PC-9 (cell line): ENCODE data around the gene ING5. TPM values are rescaled to one million over a fixed set of nuclear protein-coding genes. Genes with fewer than 3 reads are reported as not detected.

Experiments used
- BruUV-seq: library from RNA; stranded (reverse); fragments of 400-500 nt; replicated peaks from 2 replicates; lab custom pipeline; 2021; lab: Mats Ljungman, UMichigan
- CTCF ChIA-PET: fragments of 300-600 bp; sonication (Branson Sonifier 250); formaldehyde crosslinking; loops from one replicate; lab custom pipeline; 2022; ENCODE audit warnings: antibody characterized with exemption; lab: Charles Lee
- POLR2A ChIA-PET: fragments of 300-600 bp; sonication (Branson Sonifier 250); formaldehyde crosslinking; loops from one replicate; lab custom pipeline; 2022; ENCODE audit warnings: antibody characterized with exemption; ENCODE audit not compliant: unreplicated experiment; lab: Charles Lee
- DNase-seq, 2 experiments: peaks; one replicate each; pipeline versions ENCODE4 v3.0.0 to v3.0.0-alpha.2; 2015 to 2022; ENCODE audit warnings: mixed read lengths in 1 of 2
- H2AFZ ChIP-seq: fragments of 200-600 bp; sonication (generic); 2 replicates; pipeline ENCODE4 v1.8.1; 2017; ENCODE audit warnings: antibody characterized with exemption
- H3F3A ChIP-seq: fragments of 200-600 bp; sonication (generic); 2 replicates; pipeline ENCODE4 v1.8.1; 2017; ENCODE audit warnings: antibody characterized with exemption, mild to moderate bottlenecking, low read depth; ENCODE audit not compliant: insufficient read depth
- H3K27ac ChIP-seq: fragments of 200-600 bp; sonication (generic); 2 replicates; pipeline ENCODE4 v1.6.1; 2016; ENCODE audit warnings: mixed run types
- H3K27me3 ChIP-seq: fragments of 200-600 bp; sonication (generic); 2 replicates; pipeline ENCODE4 v1.6.1; 2016; ENCODE audit warnings: low read depth, mixed run types; ENCODE audit not compliant: insufficient read depth
- H3K36me3 ChIP-seq: fragments of 200-600 bp; sonication (generic); 2 replicates; pipeline ENCODE4 v1.6.1; 2016; ENCODE audit warnings: low read depth, mixed run types
- H3K4me1 ChIP-seq: fragments of 200-600 bp; sonication (generic); replicated peaks from 2 replicates; pipeline ENCODE4 v1.6.1; 2016; ENCODE audit warnings: mixed run types; ENCODE audit not compliant: insufficient read depth
- H3K4me2 ChIP-seq: fragments of 200-600 bp; sonication (generic); 2 replicates; pipeline ENCODE4 v1.6.1; 2017; ENCODE audit warnings: mixed run types
- H3K4me3 ChIP-seq: fragments of 200-600 bp; sonication (generic); 2 replicates; pipeline ENCODE4 v1.6.1; 2016; ENCODE audit warnings: mixed run types
- H3K79me2 ChIP-seq: fragments of 200-600 bp; sonication (generic); 2 replicates; pipeline ENCODE4 v1.6.1; 2017; ENCODE audit warnings: low read depth, mixed run types
- H3K9me2 ChIP-seq: fragments of 200-600 bp; sonication (generic); 2 replicates; pipeline ENCODE4 v1.8.1; 2017; ENCODE audit warnings: mild to moderate bottlenecking; ENCODE audit not compliant: insufficient read depth
- H3K9me3 ChIP-seq: fragments of 200-600 bp; sonication (generic); 2 replicates; pipeline ENCODE4 v1.8.1; 2016; ENCODE audit warnings: low read depth; ENCODE audit not compliant: insufficient read depth
- H4K20me1 ChIP-seq: fragments of 200-600 bp; sonication (generic); 2 replicates; pipeline ENCODE4 v1.8.1; 2017; ENCODE audit not compliant: insufficient read depth
- CTCF ChIP-seq: fragments of 200-600 bp; sonication (generic); conservative IDR thresholded peaks from 2 replicates; pipeline ENCODE4 v1.6.1; 2017; ENCODE audit warnings: mixed run types, antibody characterized with exemption, mild to moderate bottlenecking, moderate library complexity
- EZH2 ChIP-seq: fragments of 200-600 bp; sonication (generic); IDR thresholded peaks from 2 replicates; pipeline ENCODE4 v1.8.0; 2017; ENCODE audit warnings: antibody characterized with exemption, low read depth
- intact Hi-C: fragments of 100-400 bp; cut with micrococcal nuclease; formaldehyde crosslinking; loops from one replicate; pipeline ENCODE4 v1.10.0; 2022; ENCODE audit not compliant: unreplicated experiment
- total RNA-seq: library from RNA; stranded (reverse); gene quantifications from 2 replicates; pipeline ENCODE4 v1.2.3, GENCODE V29; 2021

The ING5 gene
- total RNA-seq, 1 experiment from 2014 or later, result 79.7 TPM

GRCh38 chr2:241668839-241669238 is 33.0 kb upstream of the ING5 start:
- H3K4me2 ChIP-seq, result no peak overlapping the region
- H3K36me3 ChIP-seq, result no peaks in the 10 kb centered on the region; the same call in 1 of the 2 replicates
- H3F3A ChIP-seq, result peaks cover 17% of the 10 kb centered on the region; the same call in 1 of the 2 replicates
- H3K4me1 ChIP-seq, result no peaks in the 10 kb centered on the region
- H3K4me3 ChIP-seq, result no peak overlapping the region
- H2AFZ ChIP-seq, result no peak overlapping the region
- POLR2A ChIA-PET, result interaction anchor here (0.6 kb wide), 1 partner anchor 33 kb away, joined by 7 read pairs; no protein-coding TSS in a partner anchor
- H4K20me1 ChIP-seq, result 0 out of 2 replicates have a peak, but pooled peaks cover 7% of the 10 kb centered on the region
- H3K9me3 ChIP-seq, result no peaks in the 10 kb centered on the region
- no peaks in the 10 kb centered on the region for H3K79me2 ChIP-seq
- H3K9me2 ChIP-seq, result no peaks in the 10 kb centered on the region
- intact Hi-C loops, result no loop called here
- H3K27ac ChIP-seq, result no peak overlapping the region
- TF ChIP-seq EZH2 (no peak), CTCF (no peak)
- CTCF ChIA-PET, result interaction anchor here (0.7 kb wide), 1 partner anchor 410 kb away, joined by 4 read pairs; no protein-coding TSS in a partner anchor
- no TSS peak for BruUV-seq
- no peaks in the 10 kb centered on the region for H3K27me3 ChIP-seq
- no peak for DNase-seq

- DNase-seq, result no peak
- Histone ChIP-seq H2AFZ (no peak overlapping the region), H3K9me3 (no peaks in the 10 kb centered on the region), H3K9me2 (no peaks in the 10 kb centered on the region), H3K27ac (no peak overlapping the region), H3K36me3 (no peaks in the 10 kb centered on the region; the same call in 1 of the 2 replicates), H3K79me2 (no peaks in the 10 kb centered on the region), H3K27me3 (no peaks in the 10 kb centered on the region), H3K4me1 (no peaks in the 10 kb centered on the region), H3F3A (peaks cover 17% of the 10 kb centered on the region; the same call in 1 of the 2 replicates), H3K4me3 (no peak overlapping the region), H4K20me1 (0 out of 2 replicates have a peak, but pooled peaks cover 7% of the 10 kb centered on the region), H3K4me2 (no peak overlapping the region)
- intact Hi-C loops, result no loop called here
- no peak for TF ChIP-seq CTCF
- no peak for TF ChIP-seq EZH2
- ChIA-PET POLR2A (no interaction called here), CTCF (interaction anchor here (0.5 kb wide), 1 partner anchor 17 kb away, joined by 11 read pairs; no protein-coding TSS in a partner anchor)
- BruUV-seq, result no TSS peak
Measured at GRCh38 chr2:241670333-241671110, 31.3 kb upstream of the ING5 start.

- Histone ChIP-seq H3K27ac (no peak overlapping the region), H4K20me1 (peaks cover 8% of the 10 kb centered on the region; the same call in 1 of the 2 replicates), H3K79me2 (no peaks in the 10 kb centered on the region), H3K9me3 (no peaks in the 10 kb centered on the region), H3K4me3 (no peak overlapping the region), H3K36me3 (no peaks in the 10 kb centered on the region; the same call in 1 of the 2 replicates), H2AFZ (no peak overlapping the region), H3K9me2 (no peaks in the 10 kb centered on the region), H3K27me3 (no peaks in the 10 kb centered on the region), H3K4me2 (no peak overlapping the region), H3F3A (peaks cover 21% of the 10 kb centered on the region), H3K4me1 (no peaks in the 10 kb centered on the region)
- intact Hi-C loops, result no loop called here
- CTCF ChIA-PET, result interaction anchor here (0.5 kb wide), 1 partner anchor 289 kb away, joined by 7 read pairs; no protein-coding TSS in a partner anchor
- DNase-seq, result no peak
- no TSS peak for BruUV-seq
- POLR2A ChIA-PET, result no interaction called here
- no peak for TF ChIP-seq EZH2
- TF ChIP-seq CTCF, result no peak
Measured at GRCh38 chr2:241671457-241672240, 30.2 kb upstream of the ING5 start.
